Natural killer cell (primary cell): Measurements from ENCODE around the gene GGT5. TPM values are rescaled to one million over a fixed set of nuclear protein-coding genes. Genes with fewer than 3 reads are reported as not detected.
A peak's percentile ranks its signal among the peaks of the same experiment; 100 is the strongest.

ENCODE experiments used
- ATAC-seq, 3 donors: fragments of 150-1000 bp in 2 of 3; fragments of 200-7000 bp in 1 of 3; cut with Tn5 transposase; 1 replicate in 1 of 3; 2 replicates in 2 of 3; pipeline ENCODE4 v1.10.0; 2021; ENCODE audit warnings: mild to moderate bottlenecking in 2 of 3, moderate library complexity in 2 of 3
- DNase-seq, 2 donors: peaks; one replicate each; pipeline versions ENCODE4 v3.0.0 to v3.0.0-alpha.2; 2013 to 2021; ENCODE audit warnings: mixed read lengths in 1 of 2
- H3K27ac ChIP-seq: one replicate; pipeline ENCODE4 v1.5.1; 2013; ENCODE audit warnings: mild to moderate bottlenecking, low read length
- H3K27me3 ChIP-seq: one replicate; pipeline ENCODE4 v1.6.1; 2013; ENCODE audit warnings: low read length; ENCODE audit not compliant: control insufficient read depth, insufficient read depth
- H3K36me3 ChIP-seq: one replicate; pipeline ENCODE4 v1.6.1; 2013; ENCODE audit warnings: low read length; ENCODE audit not compliant: control insufficient read depth, insufficient read depth
- H3K4me1 ChIP-seq: one replicate; pipeline ENCODE4 v1.6.1; 2013; ENCODE audit warnings: low read length; ENCODE audit not compliant: control insufficient read depth, insufficient read depth
- H3K4me3 ChIP-seq: one replicate; pipeline ENCODE4 v1.5.1; 2013; ENCODE audit warnings: low read length
- H3K9me3 ChIP-seq: one replicate; pipeline ENCODE4 v1.6.1; 2013; ENCODE audit warnings: low read length; ENCODE audit not compliant: control insufficient read depth, insufficient read depth
- H3K27ac Mint-ChIP-seq, 2 donors: one replicate each; pipeline ENCODE4 v1.8.0; 2022; ENCODE audit warnings: mild to moderate bottlenecking in 2 of 2, mixed read lengths in 2 of 2, moderate library complexity in 1 of 2
- H3K27me3 Mint-ChIP-seq, 2 donors: one replicate each; pipeline ENCODE4 v1.8.0; 2022; ENCODE audit warnings: low read depth in 2 of 2, mixed read lengths in 2 of 2
- H3K36me3 Mint-ChIP-seq: one replicate; pipeline ENCODE4 v1.8.0; 2022; ENCODE audit warnings: mixed read lengths
- H3K4me1 Mint-ChIP-seq, 2 donors: one replicate each; pipeline ENCODE4 v1.8.0; 2022; ENCODE audit warnings: mixed read lengths in 2 of 2
- H3K4me3 Mint-ChIP-seq: one replicate; pipeline ENCODE4 v1.8.0; 2022; ENCODE audit warnings: mild to moderate bottlenecking, moderate library complexity, mixed read lengths
- H3K9me3 Mint-ChIP-seq, 2 donors: one replicate each; pipeline ENCODE4 v1.8.0; 2022; ENCODE audit warnings: mixed read lengths in 2 of 2
- CTCF ChIP-seq: fragments of 200-600 bp; IDR thresholded peaks from one replicate; pipeline ENCODE4 v1.8.0; 2022; ENCODE audit warnings: antibody characterized with exemption
- WGBS: methylation state at CpG from one replicate; pipeline ENCODE4 v1.1.7; 2013; ENCODE audit warnings: missing lambda C conversion rate; ENCODE audit not compliant: insufficient coverage; 5-methylcytosine and 5-hydroxymethylcytosine counted together
- intact Hi-C: fragments of 100-400 bp; cut with micrococcal nuclease; formaldehyde crosslinking; loops from one replicate; pipeline ENCODE4 v1.14.2; 2022
- total RNA-seq, 4 donors: library from RNA; stranded (reverse); fragments of 120-200 nt in 1 of 4; gene quantifications; one replicate each; pipeline versions ENCODE4 v1.2.3 to v1.2.4, GENCODE V29; 2013 to 2022

The GGT5 gene
- total RNA-seq, 3 donors from 2014 or later (not counting 1 experiment from before 2014, with no cell fraction given), result not detected

- H3K9me3 Mint-ChIP-seq, result no peaks in the 10 kb centered on the region
- Histone ChIP-seq H3K4me3 (no peak overlapping the region), H3K27ac (no peak overlapping the region), H3K9me3 (no peaks in the 10 kb centered on the region), H3K27me3 (no peaks in the 10 kb centered on the region), H3K4me1 (no peaks in the 10 kb centered on the region), H3K36me3 (peaks cover 12% of the 10 kb centered on the region)
- no peak overlapping the region for H3K27ac Mint-ChIP-seq
- H3K4me3 Mint-ChIP-seq, result no peak overlapping the region
- 78% methylated on average over 20 of the region's 20 CpGs for WGBS
- intact Hi-C loops, result loop anchor here (10.0 kb wide), 1 partner anchor 343 kb away; no protein-coding TSS in a partner anchor
- ATAC-seq (no peak), DNase-seq (peak in 1 of 2 donors; percentile 28)
- no peaks in the 10 kb centered on the region for H3K36me3 Mint-ChIP-seq
- no peaks in the 10 kb centered on the region for H3K4me1 Mint-ChIP-seq
- TF ChIP-seq CTCF, result no peak
- H3K27me3 Mint-ChIP-seq, result no peaks in the 10 kb centered on the region
These were observed 62.6 kb downstream of the GGT5 start for GRCh38 chr22:24181996-24182899.

GRCh38 chr22:24181088-24181995, 63.5 kb downstream of the GGT5 start, which contains the start of gene SUSD2:
SUSD2 (plus strand) TSS chr22:24181487; CDS start chr22:24181520, 33 bp downstream.
- Mint-ChIP-seq H3K4me1 (peaks cover 0 to under 1% of the 10 kb centered on the region in 2 donors), H3K4me3 (no peak within 1 kb of the TSS), H3K27me3 (no peaks in the 10 kb centered on the region), H3K36me3 (no peaks in the 10 kb centered on the region), H3K27ac (no peak within 1 kb of the TSS), H3K9me3 (no peaks in the 10 kb centered on the region)
- intact Hi-C loops, result loop anchor here (10.0 kb wide), 1 partner anchor 343 kb away; no protein-coding TSS in a partner anchor
- H3K27ac ChIP-seq, result no peak within 1 kb of the TSS
- no peak within 1 kb of the TSS for H3K4me3 ChIP-seq
- H3K4me1 ChIP-seq, result no peaks in the 10 kb centered on the region
- WGBS, result 93% methylated on average over 34 of the region's 35 CpGs
- ATAC-seq, result no peak
- H3K27me3 ChIP-seq, result no peaks in the 10 kb centered on the region
- H3K36me3 ChIP-seq, result peaks cover 21% of the 10 kb centered on the region
- no peak for DNase-seq
- TF ChIP-seq CTCF, result no peak
- H3K9me3 ChIP-seq, result no peaks in the 10 kb centered on the region

- no peak overlapping the region for H3K27ac Mint-ChIP-seq
- intact Hi-C loops, result loop anchor here (10.0 kb wide), 1 partner anchor 344 kb away; no protein-coding TSS in a partner anchor
- no peak for DNase-seq
- H3K4me1 Mint-ChIP-seq, result peaks cover 0 to 4% of the 10 kb centered on the region in 2 donors
- no peak overlapping the region for H3K4me3 Mint-ChIP-seq
- Histone ChIP-seq H3K27ac (no peak overlapping the region), H3K4me3 (no peak overlapping the region), H3K9me3 (no peaks in the 10 kb centered on the region), H3K27me3 (no peaks in the 10 kb centered on the region), H3K36me3 (peaks cover 29% of the 10 kb centered on the region), H3K4me1 (no peaks in the 10 kb centered on the region)
- TF ChIP-seq CTCF, result no peak
- no peaks in the 10 kb centered on the region for H3K36me3 Mint-ChIP-seq
- no peak for ATAC-seq
- no peaks in the 10 kb centered on the region for H3K9me3 Mint-ChIP-seq
- H3K27me3 Mint-ChIP-seq, result no peaks in the 10 kb centered on the region
- 84% methylated on average over 16 of the region's 16 CpGs for WGBS
These were observed 64.4 kb downstream of the GGT5 start for GRCh38 chr22:24180316-24181087.
